ENCODE data around the gene SHISA5. TPM values are rescaled to one million over a fixed set of nuclear protein-coding genes. Genes with fewer than 3 reads are reported as not detected.
A peak's percentile ranks its signal among the peaks of the same experiment; 100 is the strongest.

Gene SHISA5
- total RNA-seq, 1 experiment from 2014 or later: 174 TPM

DNA sequence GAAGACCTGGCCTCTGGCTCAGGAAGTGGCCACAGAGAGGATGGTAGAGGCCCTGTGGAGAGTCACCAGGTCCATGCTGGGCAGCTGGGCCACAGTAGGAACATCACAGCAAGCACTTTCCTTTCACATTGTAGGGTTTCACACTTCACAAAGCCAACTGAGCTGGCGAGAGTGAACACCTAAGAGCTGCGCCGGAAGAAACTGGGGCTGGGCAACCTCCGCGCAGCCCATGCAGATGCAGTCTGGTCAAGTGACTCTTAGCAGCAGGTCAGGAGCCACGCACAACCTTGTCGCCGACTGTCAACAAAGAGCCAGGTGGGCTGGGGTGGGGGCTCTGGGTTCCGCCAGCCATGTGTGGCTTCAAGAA lies 15.3 kb upstream of the SHISA5 start:
- no peak overlapping the region for H3K27ac ChIP-seq (ENCODE audit: insufficient read length, low read depth, low read length)

More for the DNA sequence above, 15.3 kb upstream of the SHISA5 start:
- H3K56ac ChIP-seq (ENCODE audit: insufficient read length, low read depth, low read length): no peak overlapping the region
- H4K8ac ChIP-seq (replicated peaks; ENCODE audit: insufficient read length, low read depth, low read length): no peak overlapping the region
- no peaks in the 10 kb centered on the region for H4K20me1 ChIP-seq (ENCODE audit: control insufficient read depth, insufficient read depth, insufficient read length)
- no peak overlapping the region for H2AK5ac ChIP-seq (ENCODE audit: insufficient read length, low read length)
- no peak overlapping the region for H2BK12ac ChIP-seq (ENCODE audit: insufficient read length, low read depth, low read length)
- no peak overlapping the region for H2BK20ac ChIP-seq (ENCODE audit: low read depth, low read length, poor library complexity, severe bottlenecking)
- no peaks in the 10 kb centered on the region for H3K4me1 ChIP-seq (ENCODE audit: insufficient read depth, low read length)
- no peak overlapping the region for H4K5ac ChIP-seq (ENCODE audit: insufficient read length, low read depth, low read length)
- TF ChIP-seq, protein P1, sequence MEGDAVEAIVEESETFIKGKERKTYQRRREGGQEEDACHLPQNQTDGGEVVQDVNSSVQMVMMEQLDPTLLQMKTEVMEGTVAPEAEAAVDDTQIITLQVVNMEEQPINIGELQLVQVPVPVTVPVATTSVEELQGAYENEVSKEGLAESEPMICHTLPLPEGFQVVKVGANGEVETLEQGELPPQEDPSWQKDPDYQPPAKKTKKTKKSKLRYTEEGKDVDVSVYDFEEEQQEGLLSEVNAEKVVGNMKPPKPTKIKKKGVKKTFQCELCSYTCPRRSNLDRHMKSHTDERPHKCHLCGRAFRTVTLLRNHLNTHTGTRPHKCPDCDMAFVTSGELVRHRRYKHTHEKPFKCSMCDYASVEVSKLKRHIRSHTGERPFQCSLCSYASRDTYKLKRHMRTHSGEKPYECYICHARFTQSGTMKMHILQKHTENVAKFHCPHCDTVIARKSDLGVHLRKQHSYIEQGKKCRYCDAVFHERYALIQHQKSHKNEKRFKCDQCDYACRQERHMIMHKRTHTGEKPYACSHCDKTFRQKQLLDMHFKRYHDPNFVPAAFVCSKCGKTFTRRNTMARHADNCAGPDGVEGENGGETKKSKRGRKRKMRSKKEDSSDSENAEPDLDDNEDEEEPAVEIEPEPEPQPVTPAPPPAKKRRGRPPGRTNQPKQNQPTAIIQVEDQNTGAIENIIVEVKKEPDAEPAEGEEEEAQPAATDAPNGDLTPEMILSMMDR (conservative IDR thresholded peaks at IDR 0.05): no peak
- no peak overlapping the region for H4K91ac ChIP-seq (ENCODE audit: insufficient read length, low read depth, low read length)
- no peak overlapping the region for H2BK5ac ChIP-seq (ENCODE audit: insufficient read length, low read length)
- H3T11ph ChIP-seq (ENCODE audit: low read length): no peak overlapping the region
- no peaks in the 10 kb centered on the region for H3K27me3 Mint-ChIP-seq (ENCODE audit: low read depth)
- H2AFZ ChIP-seq (ENCODE audit: low read length): no peak overlapping the region
- no peak overlapping the region for H3K14ac ChIP-seq (ENCODE audit: insufficient read depth, low read length)
- no peaks in the 10 kb centered on the region for H3K79me1 ChIP-seq (ENCODE audit: insufficient read depth, low read depth, low read length, poor library complexity, severe bottlenecking)
- no CpG with 5 or more reads among the region's 9 CpGs for WGBS (ENCODE audit: extremely low coverage, insufficient read length, low lambda C conversion rate)
- H3K9ac ChIP-seq (ENCODE audit: extremely low read depth, insufficient read length, low read length): no peak overlapping the region
- no peak overlapping the region for H3K4me3 Mint-ChIP-seq
- H2BK120ac ChIP-seq (ENCODE audit: low read depth, low read length, poor library complexity, severe bottlenecking): no peak overlapping the region
- no peaks in the 10 kb centered on the region for H3K23me2 ChIP-seq (ENCODE audit: insufficient read length, low read depth, low read length, poor library complexity, severe bottlenecking)
- peak overlapping the region in 1 of 3 experiments; percentile 53; a peak in 2 of 7 replicates for H3K27ac Mint-ChIP-seq
- H3K9me3 ChIP-seq (ENCODE audit: control insufficient read depth, low read depth, low read length): no peaks in the 10 kb centered on the region
- DNase-seq: no peak
- H3K23ac ChIP-seq (ENCODE audit: insufficient read length, low read depth, low read length): no peak overlapping the region
- H3K4ac ChIP-seq (ENCODE audit: low read depth, low read length): no peak overlapping the region
- no peak overlapping the region for H2BK15ac ChIP-seq (ENCODE audit: low read depth, low read length)
- H3K9me3 Mint-ChIP-seq: no peaks in the 10 kb centered on the region
- H3K18ac ChIP-seq (ENCODE audit: insufficient read length, low read depth, low read length): no peak overlapping the region
- H3K27me3 ChIP-seq (ENCODE audit: insufficient read depth, low read length): no peaks in the 10 kb centered on the region
- H3K4me2 ChIP-seq (ENCODE audit: insufficient read depth, insufficient read length, low read length): no peak overlapping the region
- H3K4me1 Mint-ChIP-seq: no peaks in the 10 kb centered on the region
- peaks cover 3 to 30% (median 13%) of the 10 kb centered on the region in 3 experiments; a peak in 5 of 7 replicates for H3K36me3 Mint-ChIP-seq (ENCODE audit: insufficient read depth in 1 of 3, low read depth in 3 of 3)
- no peaks in the 10 kb centered on the region for H3K79me2 ChIP-seq (ENCODE audit: insufficient read depth, low read length)

Measured in H9 (cell line).